ENCODE results near the gene PRPSAP1.
A peak's percentile ranks its signal among the peaks of the same experiment; 100 is the strongest.
"Not testable (repeated sequence)": the region's sequence is repeated elsewhere in the genome, so short reads cannot be mapped to it uniquely, and the experiment has no call there.

Gene PRPSAP1

GRCh38 chr17:76359375-76359774, 5.7 kb upstream of the PRPSAP1 start:
- no peak for DNase-seq (ENCODE audit: low read depth)

- no peak for DNase-seq (ENCODE audit: low read depth)
Measured at GRCh38 chr17:76357597-76358158, 4.0 kb upstream of the PRPSAP1 start.

- no peak for DNase-seq (ENCODE audit: low read depth)
Measured at GRCh38 chr17:76356803-76357456, 3.2 kb upstream of the PRPSAP1 start.

- peak; percentile 29 for DNase-seq (ENCODE audit: low read depth)
Measured at GRCh38 chr17:76354747-76355310, 1.1 kb upstream of the PRPSAP1 start.

DNA sequence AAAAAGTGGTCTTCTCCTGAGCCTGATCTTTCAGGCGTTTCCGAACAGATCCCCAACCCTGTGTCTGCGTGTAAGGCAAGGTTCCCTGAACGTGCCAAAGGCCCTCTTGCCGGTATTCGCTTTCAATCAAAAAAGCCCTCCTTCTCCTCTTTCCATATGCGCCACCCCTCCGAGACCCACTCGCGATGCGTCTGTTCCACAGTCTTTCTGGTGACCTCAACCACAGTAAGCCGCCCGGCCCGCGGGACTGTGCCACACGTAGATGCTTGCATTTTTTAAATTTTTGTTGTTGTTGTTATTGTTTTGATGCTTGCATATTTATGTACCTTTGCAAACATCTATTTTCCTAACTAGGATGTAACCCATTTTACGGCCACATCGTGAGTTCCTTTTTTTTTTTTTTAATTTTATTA, 607 bp upstream of the PRPSAP1 start:
- no peak for DNase-seq (ENCODE audit: low read depth)

DNA sequence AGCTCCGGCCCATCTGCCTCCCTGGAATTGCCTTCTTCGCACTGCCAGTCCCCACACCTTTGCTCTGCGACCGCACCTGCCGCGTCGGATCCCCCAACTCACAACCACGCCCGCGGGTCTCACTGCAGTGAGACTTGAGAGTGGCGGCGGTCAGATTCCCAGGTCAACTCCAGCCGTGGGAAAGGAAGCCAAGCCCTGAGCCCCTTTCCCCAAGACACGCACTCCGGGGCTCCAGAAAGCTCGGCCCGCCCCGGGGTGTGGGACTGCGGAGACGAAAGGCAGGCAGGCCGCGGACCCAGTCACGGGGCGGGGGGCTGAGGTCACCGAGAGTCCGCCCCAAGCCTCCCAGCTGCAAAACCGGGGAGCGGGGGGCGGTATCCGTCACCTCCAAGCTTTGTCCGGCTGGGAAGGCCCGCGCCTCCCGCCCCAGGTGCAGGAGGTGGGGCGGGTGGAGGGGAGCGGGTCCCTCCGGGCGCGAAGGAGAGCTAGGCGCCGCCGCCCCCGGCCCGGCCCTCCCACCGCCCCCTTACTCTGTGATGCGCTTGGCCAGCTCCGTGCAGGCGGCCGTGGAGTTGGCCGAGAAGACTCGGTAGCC, 615 bp downstream of the PRPSAP1 start:
- DNase-seq (ENCODE audit: low read depth), result peak; percentile 55

DNA sequence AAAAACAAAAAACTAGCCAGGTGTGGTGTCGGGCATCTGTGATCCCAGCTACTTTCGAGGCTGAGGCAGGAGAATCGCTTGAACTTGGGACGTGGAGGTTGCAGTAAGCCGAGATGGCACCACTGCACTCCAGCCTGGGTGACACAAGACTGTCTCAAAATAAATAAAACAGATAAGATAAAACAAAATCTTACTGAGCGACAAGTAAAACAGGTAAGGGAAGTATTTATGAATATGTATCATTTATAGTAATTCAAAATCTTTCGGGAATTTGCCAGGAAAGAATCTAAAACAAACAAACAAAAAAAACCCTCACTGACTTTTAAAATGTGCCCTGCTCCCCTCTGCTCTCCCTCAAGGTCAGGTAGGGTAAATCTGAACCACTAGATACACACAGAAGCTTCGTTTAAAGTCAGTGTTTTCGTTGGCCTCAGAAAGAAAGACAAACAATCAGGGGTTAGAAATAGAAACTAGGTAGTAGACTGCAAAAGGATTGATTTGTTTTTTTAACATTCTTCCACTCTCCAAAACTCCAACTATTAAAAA, 2.1 kb downstream of the PRPSAP1 start:
- no peak for DNase-seq (ENCODE audit: low read depth)

- DNase-seq (ENCODE audit: low read depth), result no peak
Measured at GRCh38 chr17:76350463-76350862, 3.3 kb downstream of the PRPSAP1 start.

DNA sequence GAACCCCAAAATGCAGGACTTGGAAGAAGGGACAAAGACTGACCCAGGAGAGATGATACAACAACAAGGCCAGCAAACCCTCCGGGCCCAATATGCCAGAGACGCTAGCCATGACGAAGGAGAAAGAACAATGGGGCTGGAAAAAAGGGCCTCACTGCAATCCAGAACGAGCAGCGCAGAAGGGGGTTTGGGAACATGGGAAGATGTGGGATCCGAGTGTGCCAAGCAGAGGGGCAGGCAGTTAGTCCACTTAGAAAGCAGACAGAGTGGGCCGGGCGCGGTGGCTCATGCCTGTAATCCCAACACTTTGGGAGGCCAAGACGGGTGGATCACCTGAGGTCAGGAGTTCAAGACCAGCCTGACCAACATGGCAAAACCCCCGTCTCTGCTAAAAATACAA, 6.8 kb downstream of the PRPSAP1 start:
- DNase-seq (ENCODE audit: low read depth), result not testable (repeated sequence)

DNA sequence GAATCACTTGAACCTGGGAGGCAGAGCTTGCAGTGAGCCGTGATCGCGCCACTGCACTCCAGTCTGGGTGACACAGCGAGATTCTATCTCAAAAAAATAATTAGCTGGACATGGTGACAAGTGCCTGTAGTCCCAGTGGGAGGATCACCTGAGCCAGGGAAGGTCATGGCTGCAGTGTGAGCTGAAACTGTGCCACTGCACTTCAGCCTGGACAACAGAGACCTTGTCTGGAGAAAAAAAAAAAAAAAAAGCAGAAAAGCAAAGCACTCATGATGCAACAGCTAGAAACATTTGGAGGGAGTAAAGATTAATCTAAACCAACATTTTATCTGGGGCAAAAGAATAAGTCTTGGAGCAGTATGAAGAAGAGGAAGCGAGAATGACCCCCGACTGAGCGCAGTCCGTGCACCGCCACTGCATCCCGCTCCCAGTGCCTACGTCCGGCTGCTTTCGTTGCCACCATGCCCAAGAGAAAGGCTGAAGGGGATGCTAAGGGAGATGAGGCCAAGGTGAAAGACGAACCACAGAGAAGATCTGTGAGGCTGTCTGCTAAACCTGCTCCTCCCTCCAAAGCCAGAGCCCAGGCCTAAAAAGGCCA, 8.2 kb downstream of the PRPSAP1 start:
- DNase-seq (ENCODE audit: low read depth), result no peak

DNA sequence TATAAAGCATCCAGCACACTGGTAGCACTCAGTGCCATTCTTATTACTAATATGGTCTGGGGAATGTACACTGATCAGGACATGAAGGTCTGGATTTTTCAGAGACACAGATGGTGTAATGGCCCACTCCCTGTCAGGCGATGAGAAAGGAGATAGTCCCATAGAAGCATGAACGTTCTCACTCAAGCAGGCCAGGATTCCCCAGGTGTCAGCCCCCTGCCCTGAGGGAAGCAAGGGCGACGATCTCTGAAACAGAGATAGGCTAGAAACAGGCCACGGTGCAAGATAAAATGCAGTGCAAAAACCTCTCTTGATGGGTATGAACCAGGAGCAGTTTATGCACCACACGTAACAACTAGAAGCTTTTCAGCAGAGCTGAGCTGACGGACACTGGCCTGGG, 10.6 kb downstream of the PRPSAP1 start:
- no peak for DNase-seq (ENCODE audit: low read depth)

DNA sequence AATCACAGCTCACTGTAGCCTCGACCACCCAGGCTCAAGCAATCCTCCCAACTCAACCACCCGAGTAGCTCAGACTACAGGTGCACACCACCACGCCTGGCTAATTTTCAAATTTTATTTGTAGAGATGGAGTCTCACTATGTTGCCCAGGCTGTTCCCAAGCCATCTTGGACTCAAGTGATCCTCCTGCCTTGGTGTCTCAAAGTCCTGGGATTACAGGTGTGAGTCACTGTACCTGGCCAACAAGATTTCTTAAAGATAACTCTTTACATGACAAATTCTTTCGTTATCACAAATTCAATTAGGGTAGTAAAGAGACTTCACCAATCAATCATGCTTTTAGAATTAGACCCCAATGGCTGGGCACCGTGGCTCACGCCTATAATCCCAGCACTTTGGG, 12.4 kb downstream of the PRPSAP1 start:
- DNase-seq (ENCODE audit: low read depth), result no peak

DNA sequence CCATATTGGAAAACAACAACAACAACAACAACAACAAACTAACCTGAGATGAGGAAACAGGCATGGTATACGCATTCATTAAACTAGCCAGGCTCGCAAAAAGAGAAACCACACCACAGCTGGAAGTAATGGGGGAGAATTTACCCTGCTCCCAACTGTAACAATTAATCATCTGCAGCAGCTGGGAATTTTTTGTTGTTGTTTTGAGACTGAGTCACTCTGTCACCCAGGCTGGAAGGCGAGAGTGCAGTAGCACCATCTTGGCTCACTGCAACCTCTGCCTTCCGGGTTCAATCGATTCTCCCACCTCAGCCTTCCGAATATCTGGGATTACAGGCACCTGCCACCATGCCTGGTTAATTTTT, 16.3 kb downstream of the PRPSAP1 start:
- peak; percentile 46 for DNase-seq (ENCODE audit: low read depth)

- DNase-seq (ENCODE audit: low read depth), result no peak
Measured at GRCh38 chr17:76336756-76337412, 16.8 kb downstream of the PRPSAP1 start.

GRCh38 chr17:76335716-76336381, 17.9 kb downstream of the PRPSAP1 start:
- no peak for DNase-seq (ENCODE audit: low read depth)

GRCh38 chr17:76333673-76334505, 19.8 kb downstream of the PRPSAP1 start:
- DNase-seq (ENCODE audit: low read depth), result no peak

- no peak for DNase-seq (ENCODE audit: low read depth)
Measured at GRCh38 chr17:76331083-76331482, 22.6 kb downstream of the PRPSAP1 start.

GRCh38 chr17:76329664-76330063, 24.1 kb downstream of the PRPSAP1 start:
- no peak for DNase-seq (ENCODE audit: low read depth)

DNA sequence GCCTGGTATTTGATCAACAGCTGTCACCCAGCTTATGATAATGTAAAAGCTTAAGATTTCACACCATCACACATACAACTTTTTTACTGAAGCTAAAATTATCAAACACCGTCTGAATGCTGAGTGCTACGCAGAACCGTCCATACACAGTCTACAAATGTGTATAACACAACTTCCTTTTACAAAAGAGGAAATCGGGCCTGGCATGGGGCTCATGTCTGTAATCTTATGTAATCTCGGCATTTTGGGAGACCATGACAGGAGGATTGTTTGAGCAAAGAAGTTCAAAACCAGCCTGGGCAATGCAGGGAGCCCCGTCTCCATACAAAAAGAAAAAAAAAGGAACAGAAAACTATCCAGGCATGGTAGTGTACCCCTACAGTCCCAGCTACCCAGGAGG, 26.0 kb downstream of the PRPSAP1 start:
- no peak for DNase-seq (ENCODE audit: low read depth)

- no peak for DNase-seq (ENCODE audit: low read depth)
Measured at GRCh38 chr17:76326306-76326705, 27.4 kb downstream of the PRPSAP1 start.

DNA sequence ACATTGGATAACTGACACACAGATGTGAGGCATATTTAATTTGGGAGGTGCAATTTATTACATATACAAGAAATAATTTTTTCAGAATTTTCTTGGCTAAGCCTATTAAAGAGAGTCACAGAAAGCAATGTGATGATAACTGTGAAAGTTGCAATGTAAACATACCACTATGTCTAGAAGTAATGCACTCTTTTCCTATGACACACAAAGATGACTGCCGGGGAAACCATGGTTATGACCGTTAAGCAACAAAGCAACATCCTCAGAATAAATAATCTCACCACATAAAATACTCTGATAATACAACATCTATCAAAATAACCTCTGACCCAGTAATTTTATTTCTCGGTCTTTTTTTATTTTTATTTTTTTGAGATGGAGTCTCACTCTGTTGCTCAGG, 35.1 kb downstream of the PRPSAP1 start:
- peak; percentile 56 for DNase-seq (ENCODE audit: low read depth)

All from ELR (cell line).